Adrenal gland (tissue), 12 donors: ENCODE results near the gene CNDP1. TPM values are rescaled to one million over a fixed set of nuclear protein-coding genes. Genes with fewer than 3 reads are reported as not detected.

Experiments used
- DNase-seq, 7 donors: peaks; one replicate each; pipeline ENCODE4 v3.0.0-alpha.2; 2019 to 2020
- H3K27ac ChIP-seq, 5 donors: fragments of 200-600 bp; sonication (generic) in 4 of 5; 1 replicate in 3 of 5; 2 replicates in 2 of 5; pipeline versions ENCODE4 v1.5.1 to v1.8.0; 2016 to 2020; ENCODE audit warnings: mild to moderate bottlenecking in 1 of 5
- H3K27me3 ChIP-seq: fragments of 200-600 bp; 2 replicates; pipeline ENCODE4 v1.8.0; 2021
- H3K36me3 ChIP-seq, 2 donors: fragments of 200-600 bp; replicated peaks in 1 of 2; 1 replicate in 1 of 2; 2 replicates in 1 of 2; pipeline versions ENCODE4 v1.5.1 to v1.8.0; 2018 to 2022
- H3K4me1 ChIP-seq, 2 donors: fragments of 200-600 bp; replicated peaks in 1 of 2; 1 replicate in 1 of 2; 2 replicates in 1 of 2; pipeline versions ENCODE4 v1.5.1 to v1.8.0; 2018 to 2021
- H3K4me3 ChIP-seq, 4 donors: fragments of 200-600 bp; sonication (generic) in 3 of 4; one replicate each; pipeline ENCODE4 v1.5.1; 2016 to 2018
- H3K9me3 ChIP-seq, 3 donors: fragments of 200-600 bp; sonication (generic) in 1 of 3; replicated peaks in 1 of 3; 1 replicate in 2 of 3; 2 replicates in 1 of 3; pipeline versions ENCODE4 v1.5.1 to v1.8.0; 2016 to 2021
- POLR2A ChIP-seq, 2 donors: fragments of 450-650 bp; IDR thresholded peaks; one replicate each; pipeline ENCODE4 v1.6.1; 2017; ENCODE audit warnings: antibody characterized with exemption in 2 of 2, mild to moderate bottlenecking in 2 of 2, moderate library complexity in 1 of 2
- WGBS, 4 donors: extraction: QIAGEN DNeasy Blood & Tissue Kit in 2 of 4; methylation state at CpG; one replicate each; pipeline versions ENCODE4 v1.1.5 to v1.1.7; 2013 to 2017; 5-methylcytosine and 5-hydroxymethylcytosine counted together
- intact Hi-C, 2 donors: fragments of 100-400 bp; cut with DNase I; formaldehyde crosslinking; loops; one replicate each; pipeline versions ENCODE4 v1.14.1 to v1.15.0; 2022 to 2023
- polyA plus RNA-seq, 3 donors: library from polyadenylated mRNA; stranded (reverse); fragments of 200-250 nt in 2 of 3; fragments of 350-450 nt in 1 of 3; fragmentation: Illumina TruSeq in 1 of 3; extraction: RNeasy Lipid Tissue Mini Kit (QIAGEN cat#74804) in 1 of 3; gene quantifications; one replicate each; pipeline ENCODE4 v1.2.3, GENCODE V29; 2013 to 2014
- total RNA-seq, 9 donors: library from RNA; depleted of rRNA in 4 of 9; stranded (reverse); fragments of >200 nt in 4 of 9; fragments of 120-200 nt in 1 of 9; fragmentation: NEBNext Ultra II Directional in 1 of 9; extraction: Animal tissue kit (Norgen Biotek cat#: 25700) in 1 of 9; gene quantifications; one replicate each; pipeline versions ENCODE4 v1.1.0 to v1.2.4, GENCODE V29; 2013 to 2023
- TF ChIP-seq, protein P1 (sequence below), 6 experiments: fragments of 450-650 bp in 4 of 6; fragments of 200-600 bp in 2 of 6; sonication (generic) in 1 of 6; IDR thresholded peaks; 1 replicate in 5 of 6; 2 replicates in 1 of 6; pipeline versions ENCODE4 v1.5.1 to v1.8.0; 2016 to 2021; ENCODE audit warnings: antibody characterized with exemption in 6 of 6, mild to moderate bottlenecking in 2 of 6, moderate library complexity in 1 of 6
- donor health status: healthy with polysubstance abuse.
- donor health status: Bipolar disorder and iron deficiency.
- donor health status: DM: yes; HTN: yes; CAD: no.
- donor health status: DM: no; HTN: no; CAD: no.
- donor health status: DM: no; HTN: no; CAD: no.
- donor health status: DM: yes; HTN: yes; CAD: no.

CNDP1 gene
- total and polyA plus RNA-seq, 12 donors = 0.16 to 0.27 TPM; not detected in 10

DNA sequence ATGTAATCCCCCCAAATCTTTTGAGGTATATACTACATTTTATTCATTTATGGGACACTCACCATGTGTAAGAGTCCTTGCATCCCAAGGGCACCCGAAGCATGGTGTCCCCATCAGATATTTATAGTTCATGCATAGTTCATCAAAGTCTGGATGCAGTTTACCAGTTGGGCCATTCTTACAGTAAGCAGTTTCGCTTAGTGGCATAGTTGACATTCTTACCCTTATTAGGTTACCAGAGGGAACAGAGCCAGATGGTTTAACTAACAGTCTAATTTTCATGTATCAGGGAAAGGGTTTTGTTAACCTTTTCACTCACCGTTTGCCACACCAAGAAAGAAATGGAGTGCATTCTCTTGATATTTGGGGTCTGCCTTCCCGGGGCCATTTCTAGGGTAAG lies 70.5 kb downstream of the CNDP1 start:
- DNase-seq = no peak
- 76 to 85% (median 84%) methylated on average over 4 of the region's 4 CpGs for WGBS, 4 donors
- intact Hi-C loops = no loop called here
- Histone ChIP-seq H3K36me3 (no peaks in the 10 kb centered on the region), H3K9me3 (no peaks in the 10 kb centered on the region), H3K27ac (no peak overlapping the region), H3K4me3 (no peak overlapping the region), H3K27me3 (no peaks in the 10 kb centered on the region), H3K4me1 (no peaks in the 10 kb centered on the region)
- TF ChIP-seq, protein P1, sequence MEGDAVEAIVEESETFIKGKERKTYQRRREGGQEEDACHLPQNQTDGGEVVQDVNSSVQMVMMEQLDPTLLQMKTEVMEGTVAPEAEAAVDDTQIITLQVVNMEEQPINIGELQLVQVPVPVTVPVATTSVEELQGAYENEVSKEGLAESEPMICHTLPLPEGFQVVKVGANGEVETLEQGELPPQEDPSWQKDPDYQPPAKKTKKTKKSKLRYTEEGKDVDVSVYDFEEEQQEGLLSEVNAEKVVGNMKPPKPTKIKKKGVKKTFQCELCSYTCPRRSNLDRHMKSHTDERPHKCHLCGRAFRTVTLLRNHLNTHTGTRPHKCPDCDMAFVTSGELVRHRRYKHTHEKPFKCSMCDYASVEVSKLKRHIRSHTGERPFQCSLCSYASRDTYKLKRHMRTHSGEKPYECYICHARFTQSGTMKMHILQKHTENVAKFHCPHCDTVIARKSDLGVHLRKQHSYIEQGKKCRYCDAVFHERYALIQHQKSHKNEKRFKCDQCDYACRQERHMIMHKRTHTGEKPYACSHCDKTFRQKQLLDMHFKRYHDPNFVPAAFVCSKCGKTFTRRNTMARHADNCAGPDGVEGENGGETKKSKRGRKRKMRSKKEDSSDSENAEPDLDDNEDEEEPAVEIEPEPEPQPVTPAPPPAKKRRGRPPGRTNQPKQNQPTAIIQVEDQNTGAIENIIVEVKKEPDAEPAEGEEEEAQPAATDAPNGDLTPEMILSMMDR (IDR thresholded peaks at IDR 0.05) = no peak
- no peak for TF ChIP-seq POLR2A (IDR thresholded peaks at IDR 0.05)

- H3K27ac ChIP-seq = no peak overlapping the region
- H3K4me1 ChIP-seq = peaks cover 0 to 5% of the 10 kb centered on the region in 2 donors
- intact Hi-C loops = no loop called here
- no peak for DNase-seq
- WGBS, 4 donors = 97 to 99% (median 98%) methylated on average over 2 of the region's 2 CpGs
- H3K36me3 ChIP-seq = no peaks in the 10 kb centered on the region
- H3K4me3 ChIP-seq = no peak overlapping the region
- H3K27me3 ChIP-seq = no peaks in the 10 kb centered on the region
- TF ChIP-seq, protein P1 (IDR thresholded peaks at IDR 0.05) = no peak
- no peak for TF ChIP-seq POLR2A (IDR thresholded peaks at IDR 0.05)
- no peaks in the 10 kb centered on the region for H3K9me3 ChIP-seq
These were observed 74.4 kb downstream of the CNDP1 start for GRCh38 chr18:74608681-74609080.

DNA sequence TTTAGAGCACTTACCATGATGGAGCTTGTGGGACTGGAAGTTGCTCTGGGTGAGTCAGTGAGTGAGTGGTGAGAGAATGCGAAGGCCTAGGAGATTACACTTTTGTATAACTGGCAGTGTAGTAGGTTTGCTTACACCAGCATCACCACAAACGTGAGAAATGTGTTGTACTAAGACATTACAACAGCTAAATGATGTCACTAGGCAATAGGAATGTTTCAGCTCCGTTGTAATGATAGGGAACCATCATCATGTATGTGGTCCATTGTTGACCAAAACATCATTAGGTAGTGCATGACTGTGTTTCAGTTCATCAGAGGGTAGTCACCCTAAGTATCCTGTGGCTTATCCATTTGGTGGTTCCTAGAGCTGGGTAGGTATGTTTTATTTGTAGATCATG lies 75.2 kb downstream of the CNDP1 start:
- H3K4me3 ChIP-seq = no peak overlapping the region
- H3K27ac ChIP-seq = no peak overlapping the region
- peaks cover 0 to 5% of the 10 kb centered on the region in 2 donors for H3K4me1 ChIP-seq
- TF ChIP-seq, protein P1 (IDR thresholded peaks at IDR 0.05) = no peak
- no peak for TF ChIP-seq POLR2A (IDR thresholded peaks at IDR 0.05)
- H3K9me3 ChIP-seq = no peaks in the 10 kb centered on the region
- intact Hi-C loops = no loop called here
- DNase-seq = no peak
- no peaks in the 10 kb centered on the region for H3K36me3 ChIP-seq
- no peaks in the 10 kb centered on the region for H3K27me3 ChIP-seq
- WGBS, 4 donors = 80 to 92% (median 88%) methylated on average over 3 of the region's 3 CpGs

GRCh38 chr18:74610051-74610615 lies 75.8 kb downstream of the CNDP1 start:
- TF ChIP-seq, protein P1 (IDR thresholded peaks at IDR 0.05) = no peak
- no peak for TF ChIP-seq POLR2A (IDR thresholded peaks at IDR 0.05)
- Histone ChIP-seq H3K36me3 (no peaks in the 10 kb centered on the region), H3K4me3 (no peak overlapping the region), H3K9me3 (no peaks in the 10 kb centered on the region), H3K27me3 (no peaks in the 10 kb centered on the region), H3K27ac (no peak overlapping the region), H3K4me1 (peaks cover 0 to 5% of the 10 kb centered on the region in 2 donors)
- DNase-seq = no peak
- 85 to 95% (median 91%) methylated on average over 7 of the region's 7 CpGs for WGBS, 4 donors
- intact Hi-C loops = no loop called here
